HG02840 (cell line): ENCODE data around the gene IQCH.
"Not testable (repeated sequence)": the region's sequence is repeated elsewhere in the genome, so short reads cannot be mapped to it uniquely, and the experiment has no call there.

Experiments
- ATAC-seq: cut with Tn5 transposase; IDR thresholded peaks from one replicate; pipeline ENCODE4 v1.9.1; 2021; ENCODE audit warnings: mild to moderate bottlenecking, moderate library complexity, moderate number of reproducible peaks; ENCODE audit not compliant: unreplicated experiment, low FRiP score

IQCH gene

DNA sequence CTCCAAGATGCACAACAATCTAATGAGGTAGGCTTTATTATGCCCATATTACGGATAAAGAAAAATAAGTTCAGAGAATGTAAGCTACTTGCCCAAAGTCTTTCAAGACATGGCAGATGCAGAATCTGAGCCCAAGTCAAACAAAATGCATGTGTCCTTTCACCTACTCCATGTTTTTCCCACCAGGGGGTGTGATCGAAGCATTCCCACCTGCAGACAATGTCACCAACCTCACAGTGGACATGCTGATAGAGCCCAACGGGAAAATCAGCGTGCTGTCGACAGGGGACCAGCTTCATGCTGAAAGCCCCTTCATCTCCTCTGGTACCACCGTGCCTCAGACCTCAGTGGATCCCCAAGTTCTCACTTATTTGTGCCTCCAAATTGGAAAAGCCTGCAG, 166.5 kb downstream of the IQCH start:
- ATAC-seq: no peak

DNA sequence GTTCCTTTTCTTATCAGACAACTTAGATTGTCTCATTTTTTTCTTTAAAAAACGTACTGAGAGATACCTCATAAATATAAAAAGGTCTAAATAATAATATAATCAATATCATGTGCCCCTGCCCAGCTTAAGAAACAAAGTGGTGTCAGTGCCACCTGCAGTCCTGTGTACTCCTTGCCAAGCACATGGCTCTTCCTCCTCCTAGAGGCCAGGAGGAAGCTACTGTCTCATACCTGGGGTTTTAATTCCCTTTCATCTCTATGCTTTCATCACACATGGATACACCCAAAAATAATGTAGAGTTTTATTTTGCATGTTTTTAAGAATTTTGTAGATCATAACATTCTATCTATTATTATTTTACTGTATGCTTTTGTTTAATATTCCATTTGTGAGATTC, 167.7 kb downstream of the IQCH start:
- ATAC-seq: no peak

DNA sequence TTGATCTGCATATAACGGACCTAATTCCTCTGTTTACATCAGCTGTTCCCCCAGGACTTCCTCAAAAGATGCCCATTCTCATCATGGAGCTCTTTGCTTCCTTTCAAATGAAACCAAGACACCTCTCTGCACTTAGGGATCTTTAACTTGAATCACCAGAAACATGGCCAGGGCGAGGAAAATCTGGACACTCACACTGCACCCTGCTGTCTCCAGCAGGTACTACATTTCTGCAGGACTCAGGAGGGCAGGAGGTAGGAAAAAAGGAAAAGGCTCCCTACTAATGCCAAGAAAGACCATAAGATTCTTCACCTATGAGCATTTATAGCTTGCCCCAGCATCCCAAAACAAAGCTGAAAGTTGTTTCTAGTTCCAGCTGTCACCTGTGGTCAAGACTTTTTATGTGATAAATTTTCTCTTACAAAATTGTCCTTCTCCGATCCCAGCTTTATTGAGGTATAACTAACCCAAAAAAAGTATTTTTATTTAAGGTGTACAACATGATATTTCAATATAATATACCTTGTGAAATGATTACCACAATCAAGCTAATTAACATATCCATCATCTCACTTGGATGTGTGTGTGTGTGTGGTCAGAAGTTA, 179.0 kb downstream of the IQCH start:
- no peak for ATAC-seq

DNA sequence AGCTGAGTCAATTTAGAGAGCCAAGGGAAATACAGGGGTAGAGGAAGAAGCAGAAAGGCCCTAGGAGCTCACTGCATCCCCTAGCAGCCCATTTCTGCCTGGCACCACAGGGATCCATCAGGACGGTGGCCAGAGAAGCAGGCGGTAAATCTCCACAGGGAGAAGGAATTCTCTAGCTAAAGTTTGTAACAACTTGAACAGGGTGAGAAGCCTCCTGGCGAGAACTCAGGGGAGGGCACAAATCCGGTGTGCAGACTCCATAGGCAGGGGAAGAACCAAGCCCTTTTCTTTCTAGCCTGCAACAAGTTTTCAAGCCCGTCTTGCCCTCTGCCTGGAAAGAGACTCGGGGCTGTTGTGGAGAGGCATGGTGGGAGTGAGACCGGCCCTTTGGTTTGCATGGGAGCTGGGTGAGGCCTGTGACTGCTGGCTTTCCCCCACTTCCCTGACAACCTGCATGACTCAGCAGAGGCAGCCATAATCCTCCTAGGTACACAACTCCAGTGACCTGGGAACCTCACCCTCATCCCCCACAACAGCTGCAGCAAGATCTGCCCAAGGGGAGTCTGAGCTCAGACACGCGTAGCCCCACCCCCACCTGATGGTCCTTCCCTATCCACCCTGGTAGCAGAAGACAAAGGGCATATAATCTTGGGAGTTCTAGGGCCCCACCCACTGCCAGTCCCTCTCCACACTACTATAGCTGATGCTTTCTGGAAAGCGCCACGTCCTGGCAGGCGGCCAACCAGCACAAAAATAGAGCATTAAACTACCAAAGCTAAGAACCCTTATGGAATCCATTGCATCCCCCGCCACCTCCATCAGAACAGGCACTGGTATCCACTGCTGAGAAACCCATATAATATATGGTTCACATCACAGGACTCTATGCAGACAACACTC, 182.0 kb downstream of the IQCH start:
- not testable (repeated sequence) for ATAC-seq

DNA sequence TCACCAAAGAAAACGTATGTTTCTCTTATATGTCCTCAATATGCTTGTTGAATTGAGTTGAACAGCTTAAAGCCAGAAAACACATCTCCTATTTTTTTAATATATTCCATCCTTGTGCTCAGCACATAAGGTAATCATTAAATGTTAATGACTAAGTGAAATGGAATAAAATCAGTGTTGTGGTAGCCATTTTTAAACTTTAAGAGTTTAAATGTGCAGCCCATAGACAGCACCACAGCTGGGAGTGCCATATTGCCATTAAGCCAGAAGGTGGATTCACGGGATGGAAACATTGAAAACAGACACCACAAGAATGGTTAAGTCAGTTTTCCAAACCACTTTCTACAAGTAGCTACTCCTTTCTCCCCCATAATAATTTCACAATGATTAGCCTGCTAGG, 189.5 kb downstream of the IQCH start:
- ATAC-seq: no peak

DNA sequence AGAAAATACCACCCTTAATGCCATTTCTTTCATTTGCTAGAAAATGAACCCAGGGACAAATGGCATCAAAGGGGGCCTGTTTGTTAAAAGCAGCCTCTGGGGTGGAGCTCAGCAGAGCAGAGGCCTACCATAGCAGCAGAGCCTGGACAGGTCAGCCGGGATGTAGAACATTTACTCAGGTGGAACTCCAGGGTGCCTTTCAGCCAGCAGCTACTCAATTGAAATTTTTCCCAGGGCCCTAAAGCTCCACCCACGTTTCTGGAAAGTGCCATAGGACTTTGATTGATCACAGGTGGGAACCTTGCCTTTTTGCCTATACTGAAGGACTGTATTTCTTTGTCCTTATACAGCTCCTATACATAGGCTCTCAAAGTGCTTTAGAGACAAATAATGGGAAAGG, 191.9 kb downstream of the IQCH start:
- ATAC-seq: no peak

DNA sequence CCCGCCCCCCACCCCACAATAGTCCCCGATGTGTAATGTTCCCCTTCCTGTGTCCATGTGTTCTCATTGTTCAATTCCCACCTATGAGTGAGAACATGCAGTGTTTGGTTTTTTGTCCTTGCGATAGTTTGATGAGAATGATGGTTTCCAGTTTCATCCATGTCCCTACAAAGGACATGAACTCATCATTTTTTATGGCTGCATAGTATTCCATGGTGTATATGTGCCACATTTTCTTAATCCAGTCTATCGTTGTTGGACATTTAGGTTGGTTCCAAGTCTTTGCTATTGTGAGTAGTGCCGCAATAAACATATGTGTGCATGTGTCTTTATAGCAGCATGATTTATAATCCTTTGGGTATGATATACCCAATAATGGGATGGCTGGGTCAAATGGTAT, 193.8 kb downstream of the IQCH start:
- not testable (repeated sequence) for ATAC-seq

DNA sequence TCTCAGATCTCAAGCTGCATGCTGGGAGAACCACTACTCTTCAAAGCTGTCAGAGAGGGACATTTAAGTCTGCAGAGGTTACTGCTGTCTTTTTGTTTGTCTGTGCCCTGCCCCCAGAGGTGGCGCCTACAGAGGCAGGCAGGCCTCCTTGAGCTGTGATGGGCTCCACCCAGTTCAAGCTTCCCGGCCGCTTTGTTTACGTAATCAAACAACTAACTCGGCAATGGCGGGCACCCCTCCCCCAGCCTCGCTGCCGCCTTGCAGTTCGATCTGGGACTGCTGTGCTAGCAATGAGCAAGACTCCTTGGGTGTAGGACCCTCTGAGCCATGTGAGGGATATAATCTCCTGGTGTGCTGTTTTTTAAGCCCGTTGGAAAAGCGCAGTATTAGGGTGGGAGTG, 199.1 kb downstream of the IQCH start:
- not testable (repeated sequence) for ATAC-seq

DNA sequence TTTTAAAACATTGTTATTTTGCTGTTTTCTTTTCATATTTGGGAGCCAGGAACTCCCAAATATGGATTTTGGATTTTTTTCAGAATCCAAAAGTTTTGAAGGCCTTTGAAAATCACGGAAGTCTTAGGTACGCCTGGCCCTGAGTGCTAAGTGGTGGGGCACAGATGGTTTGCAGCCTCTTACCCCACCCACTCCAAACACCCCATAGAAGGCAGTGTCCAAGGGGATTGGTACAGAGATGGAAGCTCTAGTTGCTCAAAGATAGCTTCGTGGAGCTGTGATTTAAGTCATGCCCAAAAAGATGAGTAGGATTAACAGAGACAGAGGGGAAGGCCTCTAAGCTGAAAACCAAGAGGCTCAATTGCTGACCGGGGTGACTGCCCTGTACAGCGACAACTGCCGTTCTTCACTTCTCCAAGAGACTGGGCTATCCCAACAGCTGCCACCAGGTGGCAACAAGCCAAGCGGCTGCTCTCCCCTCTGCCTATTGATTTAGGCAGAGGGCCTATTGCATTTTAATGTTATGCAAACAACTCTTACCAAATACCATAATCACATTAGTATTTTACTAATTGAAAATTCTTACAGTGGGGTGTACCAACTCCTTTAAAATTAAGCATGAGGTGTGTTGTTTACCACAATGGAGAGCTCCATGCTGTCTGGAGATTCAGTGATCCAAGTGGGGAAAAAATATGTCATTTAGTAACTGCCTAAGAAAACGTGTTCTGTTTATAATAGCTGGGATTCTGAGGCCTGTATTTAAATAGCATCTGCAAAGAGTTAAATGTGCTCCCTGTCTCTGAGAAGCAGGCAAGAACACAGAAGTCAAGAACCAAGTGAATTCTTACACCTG, 202.3 kb downstream of the IQCH start:
- no peak for ATAC-seq

DNA sequence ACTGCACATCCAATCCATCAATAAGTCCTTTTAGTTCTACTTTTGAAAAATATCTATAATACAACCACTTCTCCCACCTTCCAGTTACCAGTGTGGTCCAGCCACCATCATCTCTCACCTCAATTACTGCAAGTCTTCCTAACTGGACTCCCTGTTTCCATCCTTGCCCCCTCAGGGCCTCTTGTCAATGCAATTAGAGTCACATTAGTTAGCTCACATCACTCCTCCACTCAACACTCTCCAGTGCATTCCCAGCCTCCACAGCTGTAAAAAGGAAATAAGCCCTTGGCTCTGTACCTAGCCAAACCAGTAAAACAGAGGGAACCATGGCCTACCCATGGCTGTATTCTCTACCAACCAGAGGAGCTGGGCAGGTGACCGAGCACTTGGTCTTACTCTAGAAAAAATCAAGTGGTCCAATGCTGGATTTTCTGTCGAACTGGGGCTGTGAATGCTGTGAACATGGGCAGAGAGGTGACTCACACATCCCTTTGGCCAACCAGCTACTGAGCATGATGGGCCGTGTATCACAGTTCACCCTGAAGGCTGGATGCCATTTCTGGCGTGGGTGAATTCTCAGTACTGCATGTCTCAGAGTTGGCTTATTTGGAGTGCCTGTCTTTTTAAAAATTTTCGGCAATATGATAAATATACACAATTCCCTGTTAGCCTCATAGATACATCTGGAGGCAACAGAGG, 203.9 kb downstream of the IQCH start:
- no peak for ATAC-seq

DNA sequence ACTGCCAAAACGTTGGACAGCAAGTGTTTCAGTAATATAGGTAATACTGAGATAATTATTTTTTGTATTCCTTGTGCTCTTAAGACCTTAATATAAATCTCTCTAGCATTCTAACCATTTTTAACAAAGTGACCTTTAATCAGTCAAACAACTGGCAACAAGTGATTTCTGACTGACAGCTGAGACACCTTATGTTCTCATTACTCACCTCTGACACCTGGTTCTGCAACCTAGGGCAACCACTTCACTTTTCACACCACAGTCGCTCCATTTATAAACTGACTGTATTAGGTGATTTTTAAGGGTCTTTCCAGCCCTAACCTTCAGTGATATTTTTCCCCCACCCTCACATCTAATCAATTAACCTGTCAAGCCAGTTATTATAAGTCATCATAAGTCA, 205.9 kb downstream of the IQCH start:
- no peak for ATAC-seq

DNA sequence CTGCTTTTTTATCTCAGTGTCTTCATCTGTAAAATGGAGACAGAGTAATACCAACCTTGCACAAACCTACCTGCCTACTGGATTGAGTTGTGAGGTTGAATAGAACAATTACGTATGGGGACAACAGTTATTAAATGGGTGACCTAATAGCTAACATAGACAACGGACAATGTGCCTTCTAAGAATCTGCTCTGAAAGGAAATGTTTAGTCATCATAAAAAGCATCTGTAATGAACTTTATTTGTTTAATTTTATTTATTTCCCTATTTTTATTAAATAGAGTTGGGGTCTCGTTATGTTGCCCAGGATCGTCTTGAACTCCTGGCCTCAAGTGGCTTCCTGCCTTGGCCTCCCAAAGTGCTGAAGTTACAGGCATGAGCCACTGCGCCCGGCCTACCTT, 207.1 kb downstream of the IQCH start:
- no peak for ATAC-seq

DNA sequence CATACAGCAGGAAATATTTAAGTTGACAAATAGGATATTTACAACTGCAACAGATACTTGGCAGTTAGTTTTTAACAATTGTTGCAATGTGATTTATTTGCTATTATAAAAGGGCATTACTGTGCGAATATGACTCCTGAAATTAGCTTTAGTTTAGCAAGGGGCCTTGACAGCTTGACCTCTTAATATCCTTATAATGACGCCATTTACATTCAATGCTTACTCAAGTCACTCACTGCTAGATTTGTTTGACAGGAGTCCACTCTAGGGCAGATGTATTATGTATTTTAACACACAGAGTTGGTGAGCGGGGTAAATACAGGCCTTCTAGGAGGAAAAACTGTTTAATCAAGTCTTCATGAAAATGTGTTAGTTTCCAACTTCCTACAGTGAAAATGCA, 208.3 kb downstream of the IQCH start:
- ATAC-seq: no peak

DNA sequence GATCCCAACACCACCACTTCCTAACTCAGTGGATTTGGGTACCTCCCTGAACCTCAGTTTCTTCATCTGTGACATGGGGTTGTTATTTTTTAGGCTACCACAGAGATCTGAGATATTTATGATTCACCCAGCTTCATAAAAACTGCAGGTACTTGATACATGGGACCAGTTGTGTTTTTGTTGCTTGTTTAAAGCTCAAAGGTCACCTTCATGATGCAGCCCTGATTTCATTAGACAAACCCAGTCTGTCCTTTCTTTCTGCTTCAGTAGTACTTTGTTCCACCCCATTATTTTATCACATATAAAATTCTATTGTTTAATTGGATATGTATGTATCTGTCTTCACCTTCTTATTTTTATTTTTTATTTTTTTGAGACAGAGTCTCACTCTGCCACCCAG, 208.9 kb downstream of the IQCH start:
- ATAC-seq: no peak

DNA sequence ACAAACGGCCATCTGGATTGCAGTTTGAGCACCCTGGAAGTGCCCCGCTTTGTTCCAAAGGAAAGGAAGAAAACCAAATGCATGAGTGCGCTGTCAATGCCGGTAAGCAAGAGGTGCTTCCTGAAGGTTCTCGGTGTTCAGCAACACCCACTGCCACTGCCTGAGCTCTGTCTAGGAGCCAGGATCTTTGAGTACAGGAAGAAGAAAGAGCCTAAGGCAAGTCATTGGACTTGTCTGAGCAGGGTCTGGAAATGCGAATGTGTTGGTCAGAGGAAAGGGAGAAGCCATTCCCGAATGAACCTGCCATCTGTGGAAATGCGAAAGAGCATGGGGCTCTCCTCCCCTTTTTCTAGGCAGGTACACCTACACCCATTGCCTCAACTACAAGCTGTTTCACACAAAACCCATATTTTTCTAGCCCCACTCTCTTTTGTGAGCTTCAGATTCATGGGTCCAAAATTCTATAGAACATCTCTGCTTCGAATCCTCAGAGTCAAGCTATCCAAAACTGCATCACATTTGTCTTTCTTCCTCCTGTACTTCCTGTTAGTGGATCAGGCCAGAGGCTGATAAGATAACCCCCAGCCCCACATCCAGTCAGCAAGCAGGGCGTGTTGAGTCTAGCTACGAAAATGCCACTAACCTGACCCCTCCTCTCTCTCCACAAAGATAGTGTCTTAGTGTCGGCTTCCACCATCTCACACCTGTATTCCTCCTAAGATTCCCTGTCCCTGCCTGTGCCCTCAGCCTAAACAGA, 210.8 kb downstream of the IQCH start:
- no peak for ATAC-seq

DNA sequence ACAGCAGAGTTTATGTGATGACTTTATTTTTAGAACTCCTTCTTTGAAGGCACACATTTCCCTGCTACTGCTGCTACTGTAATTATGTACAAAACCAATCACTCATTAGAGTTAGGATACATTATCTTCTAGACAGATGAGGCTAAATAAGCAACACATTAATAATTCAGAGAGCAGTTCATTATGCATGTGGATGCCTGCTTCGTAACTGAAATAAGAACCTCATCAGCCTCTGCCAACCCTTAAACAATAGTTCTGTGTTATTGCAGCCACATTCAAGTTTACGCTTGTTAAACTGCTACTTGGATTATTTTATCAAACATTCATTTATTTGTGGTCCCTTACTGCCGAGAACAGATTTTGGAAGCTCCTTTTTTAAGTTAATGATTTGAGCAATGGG, 213.8 kb downstream of the IQCH start:
- no peak for ATAC-seq

DNA sequence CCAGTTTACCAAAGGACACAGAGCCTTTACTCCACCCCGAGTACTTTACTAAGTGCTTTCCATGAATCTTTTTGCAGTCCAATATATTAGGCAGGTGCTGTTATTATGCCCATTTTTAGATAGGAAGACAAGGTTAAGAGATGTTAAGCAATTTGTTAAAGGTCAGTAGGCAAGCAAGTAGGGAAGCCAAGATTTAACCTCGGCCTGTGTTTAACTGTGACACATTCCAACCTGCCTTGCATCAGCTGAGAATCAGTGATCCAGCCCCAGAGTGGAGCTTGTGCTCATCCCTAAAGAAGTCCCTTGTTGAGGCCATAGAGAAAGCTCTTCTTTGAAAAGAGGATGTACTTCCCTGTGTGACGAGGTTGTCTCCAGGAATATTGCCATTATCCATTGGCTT, 215.1 kb downstream of the IQCH start:
- ATAC-seq: no peak

DNA sequence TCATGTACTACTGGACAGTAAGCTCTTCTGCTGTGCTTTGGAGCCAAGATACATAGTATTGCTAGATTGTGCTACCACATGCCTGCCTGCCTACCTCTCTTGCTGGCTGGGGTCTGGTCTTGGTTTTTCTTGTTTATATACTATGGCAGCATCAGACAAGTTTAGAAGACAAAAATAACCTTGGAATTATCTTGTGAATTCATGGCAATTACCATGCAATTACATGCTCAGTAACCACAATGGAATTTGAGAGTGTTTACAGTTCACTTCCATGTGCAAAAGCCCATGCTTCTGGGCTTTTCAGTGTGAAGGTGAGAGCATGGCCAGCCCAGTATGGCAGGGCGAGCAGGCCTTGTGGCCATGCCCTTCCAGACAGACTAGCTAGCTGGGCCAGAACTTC, 218.4 kb downstream of the IQCH start:
- no peak for ATAC-seq

DNA sequence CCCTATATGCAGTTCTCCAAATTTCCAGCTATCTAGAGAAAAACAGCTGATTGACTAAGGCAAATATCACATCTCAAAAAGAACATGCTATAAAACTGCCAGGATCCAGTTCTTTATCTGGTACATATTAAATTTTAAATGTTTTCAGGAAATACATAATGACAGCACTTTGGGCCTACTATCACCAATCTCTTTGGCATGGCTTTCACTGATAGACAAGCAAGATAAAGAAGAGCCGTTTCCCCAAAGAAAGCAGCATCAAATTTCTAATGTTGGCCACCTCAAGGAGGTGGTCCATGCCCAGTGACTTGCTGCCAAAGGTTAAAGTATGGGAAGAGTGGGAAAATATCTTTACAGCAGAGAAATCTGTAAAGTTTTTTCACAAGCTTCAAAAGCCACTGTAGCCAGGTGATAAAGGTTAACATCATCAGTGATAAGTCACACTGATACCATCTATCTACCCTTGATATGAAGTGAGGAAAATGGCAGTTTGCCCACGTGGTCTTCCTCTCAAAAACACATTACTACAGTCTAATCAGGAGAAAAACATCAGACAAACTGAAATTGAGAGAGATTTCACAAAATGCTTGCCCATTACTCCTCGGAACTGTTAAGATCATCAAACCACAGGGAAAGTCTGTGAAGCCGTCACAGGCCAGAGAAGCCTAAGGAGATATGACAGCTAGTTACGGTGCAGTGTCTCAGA, 220.0 kb downstream of the IQCH start:
- no peak for ATAC-seq
